Renal pelvis (tissue), 4 donors: ENCODE results near the gene RFT1. TPM values are rescaled to one million over a fixed set of nuclear protein-coding genes. Genes with fewer than 3 reads are reported as not detected.

Source experiments
- DNase-seq: peaks from one replicate; pipeline ENCODE4 v3.0.0-alpha.2; 2013
- polyA plus RNA-seq, 3 donors: library from polyadenylated mRNA; unstranded; fragments of 120-200 nt; gene quantifications; one replicate each; pipeline ENCODE4 v1.2.1, GENCODE V29; 2013; ENCODE audit not compliant: insufficient read length in 3 of 3

RFT1 gene
- polyA plus RNA-seq, 3 donors: 24.8 to 28.1 (median 25.9) TPM

- no peak for DNase-seq
Observed at GRCh38 chr3:53100818-53101466, 29.3 kb downstream of the RFT1 start.

DNA sequence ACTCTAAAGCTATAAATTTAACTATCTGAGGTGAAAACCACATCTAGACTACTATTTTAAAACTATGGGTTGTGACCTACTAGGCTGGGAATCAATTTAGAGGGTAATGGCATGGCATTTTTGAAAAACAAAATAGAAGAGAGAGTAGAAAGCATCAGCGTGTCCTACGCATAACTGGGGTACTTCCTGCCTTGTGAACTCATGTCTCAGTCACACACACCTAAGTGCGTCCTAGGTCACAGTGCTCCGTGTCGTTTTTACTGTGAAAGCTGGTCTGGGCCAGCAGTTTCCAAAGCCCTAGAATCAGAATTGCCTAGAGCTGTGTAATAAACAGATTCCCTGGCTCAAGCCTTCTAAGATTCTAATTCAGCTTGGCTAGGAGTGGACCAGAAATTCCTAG, 32.3 kb downstream of the RFT1 start:
- no peak for DNase-seq

DNA sequence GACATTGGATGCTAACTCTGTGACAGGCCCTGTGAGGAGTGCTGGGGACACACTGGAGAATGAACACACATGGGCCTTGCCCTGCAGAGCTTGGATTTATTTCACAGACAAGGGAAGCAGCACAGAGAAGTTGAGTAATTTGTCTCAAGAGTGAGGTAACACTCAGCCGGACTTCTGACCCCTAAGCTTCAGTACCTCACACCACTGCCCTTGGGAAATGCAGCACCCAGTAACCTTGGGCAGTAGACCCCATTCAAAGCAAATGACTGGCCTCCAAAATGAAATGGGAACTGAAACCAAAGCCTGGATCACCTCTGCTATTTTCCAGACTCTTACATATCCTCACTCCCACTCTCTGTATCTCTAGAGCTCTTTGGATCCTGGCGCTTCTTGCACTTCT, 37.3 kb downstream of the RFT1 start:
- DNase-seq: no peak

- no peak for DNase-seq
Observed at GRCh38 chr3:53092216-53092615, 38.0 kb downstream of the RFT1 start.

- DNase-seq: no peak
Observed at GRCh38 chr3:53091011-53091410, 39.2 kb downstream of the RFT1 start.

- no peak for DNase-seq
Observed at GRCh38 chr3:53089511-53089910, 40.7 kb downstream of the RFT1 start.

DNA sequence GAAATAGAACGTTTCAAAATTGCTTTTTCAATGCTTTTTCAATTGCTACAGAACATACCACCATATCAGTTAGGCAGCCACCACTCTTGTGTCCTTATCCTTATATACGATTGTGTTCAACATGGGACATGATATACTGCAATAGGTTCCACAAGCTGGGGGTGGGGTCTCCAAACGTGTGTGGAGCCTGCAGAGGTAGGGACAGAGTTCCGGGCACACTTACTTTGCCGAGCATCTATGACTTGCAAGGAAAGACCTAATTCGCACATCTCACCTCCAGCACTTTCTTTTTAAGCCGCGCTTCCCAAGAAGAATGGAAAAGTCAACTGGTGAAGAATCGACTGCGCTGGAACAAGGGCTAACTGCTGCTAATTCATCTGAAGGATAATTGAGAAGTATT, 44.8 kb downstream of the RFT1 start:
- no peak for DNase-seq

GRCh38 chr3:53084310-53085001, 45.8 kb downstream of the RFT1 start:
- DNase-seq: no peak

GRCh38 chr3:53083949-53084309, 46.3 kb downstream of the RFT1 start:
- DNase-seq: no peak

GRCh38 chr3:53083521-53083920, 46.7 kb downstream of the RFT1 start:
- no peak for DNase-seq

DNA sequence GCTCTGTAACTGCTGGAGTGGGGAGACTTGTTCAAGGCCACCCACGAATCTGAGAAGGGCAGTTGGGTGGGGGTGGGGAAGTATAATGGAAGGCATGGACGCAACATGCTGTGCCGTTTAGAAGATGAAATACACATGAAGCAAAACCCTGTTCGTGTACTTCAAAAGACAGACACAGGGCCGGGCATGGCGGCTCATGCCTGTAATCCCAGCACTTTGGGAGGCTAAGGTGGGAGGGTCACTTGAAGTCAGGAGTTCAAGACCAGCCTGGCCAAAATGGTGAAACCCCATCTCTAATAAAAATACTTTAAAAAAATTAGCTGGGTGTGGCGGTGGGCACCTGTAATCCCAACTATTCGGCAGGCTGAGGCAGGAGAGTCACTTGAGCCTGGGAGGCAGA, 47.5 kb downstream of the RFT1 start:
- DNase-seq: no peak

- no peak for DNase-seq
Observed at GRCh38 chr3:53081318-53081717, 48.9 kb downstream of the RFT1 start.

DNA sequence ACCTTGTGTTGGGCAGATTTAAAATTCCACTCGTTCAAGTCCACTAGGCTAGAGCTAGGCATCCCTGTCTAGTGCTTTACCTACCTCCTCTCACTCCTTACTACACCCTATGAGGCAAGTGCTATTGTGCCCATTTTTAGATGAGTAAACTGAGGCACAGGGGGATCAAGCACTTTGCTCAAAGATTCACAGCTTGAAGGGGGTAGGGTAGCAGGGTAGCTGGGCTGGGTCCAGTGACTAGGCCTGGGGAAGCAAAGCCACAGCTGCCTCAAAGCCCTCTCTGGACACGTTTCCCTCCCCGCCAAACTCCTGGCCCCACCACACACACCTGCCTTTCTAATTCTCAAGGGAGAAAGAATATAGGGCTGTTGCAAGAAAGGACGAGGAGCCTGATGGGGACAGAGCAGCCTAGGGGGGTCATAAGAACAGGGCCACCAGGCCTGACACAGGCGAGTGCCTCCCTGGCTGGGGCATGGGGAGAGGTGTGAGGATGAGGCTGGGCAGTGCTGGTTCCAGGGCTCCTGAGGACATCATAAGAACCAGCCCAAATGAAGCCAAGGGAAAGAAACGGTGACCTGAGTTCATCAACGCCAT, 49.5 kb downstream of the RFT1 start:
- no peak for DNase-seq

GRCh38 chr3:53079791-53080555, 50.3 kb downstream of the RFT1 start:
- DNase-seq: no peak

DNA sequence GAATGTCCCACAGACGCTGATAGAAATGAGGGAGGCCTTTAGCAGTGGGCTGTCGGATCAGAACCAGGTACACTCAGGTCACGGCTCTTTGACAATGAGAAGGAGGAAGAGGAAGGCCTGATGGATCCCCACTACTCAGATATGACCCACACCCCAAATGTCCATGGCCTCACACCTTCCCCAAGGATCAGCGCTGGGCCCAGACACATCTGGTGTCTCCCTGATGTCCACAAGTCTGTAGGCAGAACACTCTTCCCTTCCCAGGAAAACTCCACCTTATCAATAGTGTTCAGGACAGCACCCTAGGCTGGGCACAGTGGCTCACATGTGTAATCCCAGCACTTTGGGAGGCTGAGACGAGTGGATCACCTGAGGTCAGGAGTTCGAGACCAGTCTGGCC, 51.1 kb downstream of the RFT1 start:
- no peak for DNase-seq

DNA sequence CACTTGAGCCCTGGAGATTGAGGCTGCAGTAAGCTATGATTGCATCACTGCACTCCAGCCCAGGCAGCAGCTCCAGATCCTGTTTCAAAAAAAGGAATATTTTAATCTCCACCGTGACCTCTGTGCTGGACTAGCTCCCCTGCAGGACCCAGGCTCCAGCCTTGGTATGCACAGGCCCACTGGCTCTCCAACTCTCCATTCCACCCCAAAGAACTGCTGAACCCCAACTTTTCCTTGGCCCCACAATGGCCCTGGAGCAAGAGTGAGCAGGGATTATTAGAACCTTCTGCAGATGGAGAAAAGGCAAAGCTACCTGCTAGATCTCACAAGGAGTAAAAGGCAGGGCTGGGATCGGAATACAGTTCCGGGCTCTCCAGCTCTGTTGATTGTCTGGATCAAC, 51.6 kb downstream of the RFT1 start:
- DNase-seq: no peak

DNA sequence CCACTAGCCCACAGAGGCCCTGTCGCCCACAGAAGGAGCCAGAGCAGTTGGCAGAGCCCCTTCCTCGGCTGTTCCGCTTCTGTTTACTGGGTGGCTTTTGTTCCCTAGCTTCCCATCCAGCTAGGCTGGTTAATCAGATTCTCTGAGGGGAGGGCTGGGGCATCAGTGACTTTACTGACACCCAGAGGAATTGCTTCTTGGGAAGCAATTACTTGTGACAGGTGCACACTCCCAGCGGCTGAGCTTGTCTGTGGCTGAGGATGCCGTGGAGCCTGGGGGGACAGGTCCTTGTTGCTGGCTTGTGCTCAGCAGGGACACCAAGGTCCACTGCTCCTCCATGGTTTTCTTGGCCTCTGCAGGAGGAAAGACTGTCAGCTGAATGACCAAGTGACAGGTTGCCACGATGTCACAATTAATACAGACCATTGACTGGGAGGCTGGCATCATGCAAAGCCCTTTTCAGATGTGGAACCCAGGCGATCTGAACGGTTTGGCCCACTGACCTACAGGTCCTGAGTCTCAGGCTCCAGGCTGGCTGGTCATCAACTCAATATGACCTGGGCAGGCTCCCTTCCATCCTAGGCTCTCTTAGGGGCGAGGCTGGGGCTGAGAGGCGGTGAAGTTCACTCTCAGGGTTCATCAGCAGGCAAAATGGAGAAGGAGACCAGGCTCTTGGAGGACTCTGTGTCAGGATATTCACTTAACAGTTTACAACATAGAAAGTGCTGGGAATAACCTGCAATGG, 52.6 kb downstream of the RFT1 start:
- no peak for DNase-seq

GRCh38 chr3:53075743-53076140, 54.5 kb downstream of the RFT1 start:
- DNase-seq: no peak

GRCh38 chr3:53074761-53075742, 55.2 kb downstream of the RFT1 start:
- no peak for DNase-seq

DNA sequence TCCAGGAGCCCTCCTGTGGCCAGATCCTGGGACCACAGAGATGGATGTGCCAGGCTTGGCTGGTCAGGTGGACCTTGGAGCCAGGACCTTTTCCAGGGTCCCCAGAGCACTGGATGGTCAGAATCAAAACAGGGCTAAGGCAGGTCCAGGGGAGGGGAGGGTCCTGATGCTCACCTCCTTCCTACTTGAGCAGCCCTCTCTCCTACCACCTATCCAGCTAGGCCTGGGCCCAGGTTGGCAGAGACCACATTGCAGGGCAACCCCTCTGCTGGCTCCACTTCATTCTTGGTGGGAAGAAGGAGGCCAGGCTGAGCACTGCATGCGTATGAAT, 55.9 kb downstream of the RFT1 start:
- no peak for DNase-seq
